ENCODE measurements around the gene UBR1. TPM values are rescaled to one million over a fixed set of nuclear protein-coding genes. Genes with fewer than 3 reads are reported as not detected.
"Not testable (repeated sequence)": the region's sequence is repeated elsewhere in the genome, so short reads cannot be mapped to it uniquely, and the experiment has no call there.

Gene UBR1
- polyA plus RNA-seq, 2 donors, result 2.3 to 2.7 TPM

- not testable (repeated sequence) for H3K4me3 ChIP-seq (ENCODE audit: low read depth in 1 of 2, low read length in 2 of 2); H3K27ac ChIP-seq (ENCODE audit: low read depth in 2 of 2, low read length in 1 of 2); H3K9me3 ChIP-seq (ENCODE audit: control insufficient read depth in 2 of 2, insufficient read depth in 1 of 2, low read depth in 1 of 2, low read length in 1 of 2); H3K27me3 ChIP-seq (ENCODE audit: control insufficient read depth in 1 of 2, insufficient read depth in 2 of 2, low read length in 2 of 2); H3K4me1 ChIP-seq (ENCODE audit: control insufficient read depth in 2 of 2, insufficient read depth in 2 of 2, low read length in 1 of 2); H3K36me3 ChIP-seq (ENCODE audit: control insufficient read depth in 2 of 2, insufficient read depth in 2 of 2, low read length in 1 of 2)
- whole genome bisulfite sequencing, 2 donors, result no CpG with 5 or more reads among the region's 1 CpG
Observed at GRCh38 chr15:43035240-43035639, 70.6 kb downstream of the UBR1 start.

- no peaks in the 10 kb centered on the region for H3K9me3 ChIP-seq (ENCODE audit: control insufficient read depth in 2 of 2, insufficient read depth in 1 of 2, low read depth in 1 of 2, low read length in 1 of 2)
- H3K36me3 ChIP-seq (ENCODE audit: control insufficient read depth in 2 of 2, insufficient read depth in 2 of 2, low read length in 1 of 2), result peaks cover 3 to 7% of the 10 kb centered on the region in 2 donors
- no peaks in the 10 kb centered on the region for H3K27me3 ChIP-seq (ENCODE audit: control insufficient read depth in 1 of 2, insufficient read depth in 2 of 2, low read length in 2 of 2)
- no peak overlapping the region for H3K4me3 ChIP-seq (ENCODE audit: low read depth in 1 of 2, low read length in 2 of 2)
- H3K27ac ChIP-seq (ENCODE audit: low read depth in 2 of 2, low read length in 1 of 2), result no peak overlapping the region
- no peaks in the 10 kb centered on the region for H3K4me1 ChIP-seq (ENCODE audit: control insufficient read depth in 2 of 2, insufficient read depth in 2 of 2, low read length in 1 of 2)
Observed at GRCh38 chr15:43029476-43029875, 76.4 kb downstream of the UBR1 start.

GRCh38 chr15:43025150-43025549 lies 80.7 kb downstream of the UBR1 start:
- Histone ChIP-seq H3K4me3 (ENCODE audit: low read depth in 1 of 2, low read length in 2 of 2) (no peak overlapping the region), H3K9me3 (ENCODE audit: control insufficient read depth in 2 of 2, insufficient read depth in 1 of 2, low read depth in 1 of 2, low read length in 1 of 2) (no peaks in the 10 kb centered on the region), H3K27me3 (ENCODE audit: control insufficient read depth in 1 of 2, insufficient read depth in 2 of 2, low read length in 2 of 2) (no peaks in the 10 kb centered on the region), H3K36me3 (ENCODE audit: control insufficient read depth in 2 of 2, insufficient read depth in 2 of 2, low read length in 1 of 2) (peaks cover 3 to 10% of the 10 kb centered on the region in 2 donors), H3K4me1 (ENCODE audit: control insufficient read depth in 2 of 2, insufficient read depth in 2 of 2, low read length in 1 of 2) (no peaks in the 10 kb centered on the region), H3K27ac (ENCODE audit: low read depth in 2 of 2, low read length in 1 of 2) (no peak overlapping the region)

GRCh38 chr15:43014671-43015070 lies 91.2 kb downstream of the UBR1 start:
- H3K27me3 ChIP-seq (ENCODE audit: control insufficient read depth in 1 of 2, insufficient read depth in 2 of 2, low read length in 2 of 2); H3K4me3 ChIP-seq (ENCODE audit: low read depth in 1 of 2, low read length in 2 of 2); H3K36me3 ChIP-seq (ENCODE audit: control insufficient read depth in 2 of 2, insufficient read depth in 2 of 2, low read length in 1 of 2); H3K27ac ChIP-seq (ENCODE audit: low read depth in 2 of 2, low read length in 1 of 2); H3K4me1 ChIP-seq (ENCODE audit: control insufficient read depth in 2 of 2, insufficient read depth in 2 of 2, low read length in 1 of 2); H3K9me3 ChIP-seq (ENCODE audit: control insufficient read depth in 2 of 2, insufficient read depth in 1 of 2, low read depth in 1 of 2, low read length in 1 of 2): not testable (repeated sequence)
- WGBS, 2 donors, result 94 to 97% methylated on average over 15 to 31 of the region's 31 CpGs

- no peaks in the 10 kb centered on the region for H3K4me1 ChIP-seq (ENCODE audit: control insufficient read depth in 2 of 2, insufficient read depth in 2 of 2, low read length in 1 of 2)
- H3K4me3 ChIP-seq (ENCODE audit: low read depth in 1 of 2, low read length in 2 of 2), result no peak overlapping the region
- H3K27ac ChIP-seq (ENCODE audit: low read depth in 2 of 2, low read length in 1 of 2), result no peak overlapping the region
- no peaks in the 10 kb centered on the region for H3K27me3 ChIP-seq (ENCODE audit: control insufficient read depth in 1 of 2, insufficient read depth in 2 of 2, low read length in 2 of 2)
- 98 to 99% methylated on average over 3 of the region's 3 CpGs for WGBS, 2 donors
- no peaks in the 10 kb centered on the region for H3K9me3 ChIP-seq (ENCODE audit: control insufficient read depth in 2 of 2, insufficient read depth in 1 of 2, low read depth in 1 of 2, low read length in 1 of 2)
- H3K36me3 ChIP-seq (ENCODE audit: control insufficient read depth in 2 of 2, insufficient read depth in 2 of 2, low read length in 1 of 2), result peaks cover 0 to 6% of the 10 kb centered on the region in 2 donors
Observed at GRCh38 chr15:43009206-43009605, 96.6 kb downstream of the UBR1 start.

- H3K9me3 ChIP-seq (ENCODE audit: control insufficient read depth in 2 of 2, insufficient read depth in 1 of 2, low read depth in 1 of 2, low read length in 1 of 2), result no peaks in the 10 kb centered on the region
- WGBS, 2 donors, result 96 to 97% methylated on average over 14 of the region's 14 CpGs
- H3K4me3 ChIP-seq (ENCODE audit: low read depth in 1 of 2, low read length in 2 of 2), result no peak overlapping the region
- no peaks in the 10 kb centered on the region for H3K27me3 ChIP-seq (ENCODE audit: control insufficient read depth in 1 of 2, insufficient read depth in 2 of 2, low read length in 2 of 2)
- no peak overlapping the region for H3K27ac ChIP-seq (ENCODE audit: low read depth in 2 of 2, low read length in 1 of 2)
- peaks cover 0 to 8% of the 10 kb centered on the region in 2 donors for H3K36me3 ChIP-seq (ENCODE audit: control insufficient read depth in 2 of 2, insufficient read depth in 2 of 2, low read length in 1 of 2)
- no peaks in the 10 kb centered on the region for H3K4me1 ChIP-seq (ENCODE audit: control insufficient read depth in 2 of 2, insufficient read depth in 2 of 2, low read length in 1 of 2)
Observed at GRCh38 chr15:43008150-43008549, 97.7 kb downstream of the UBR1 start.

- Histone ChIP-seq H3K36me3 (ENCODE audit: control insufficient read depth in 2 of 2, insufficient read depth in 2 of 2, low read length in 1 of 2) (peaks cover 0 to 8% of the 10 kb centered on the region in 2 donors), H3K4me3 (ENCODE audit: low read depth in 1 of 2, low read length in 2 of 2) (no peak overlapping the region), H3K9me3 (ENCODE audit: control insufficient read depth in 2 of 2, insufficient read depth in 1 of 2, low read depth in 1 of 2, low read length in 1 of 2) (no peaks in the 10 kb centered on the region), H3K4me1 (ENCODE audit: control insufficient read depth in 2 of 2, insufficient read depth in 2 of 2, low read length in 1 of 2) (no peaks in the 10 kb centered on the region), H3K27ac (ENCODE audit: low read depth in 2 of 2, low read length in 1 of 2) (no peak overlapping the region), H3K27me3 (ENCODE audit: control insufficient read depth in 1 of 2, insufficient read depth in 2 of 2, low read length in 2 of 2) (no peaks in the 10 kb centered on the region)
- 89 to 99% methylated on average over 1 of the region's 1 CpG for WGBS, 2 donors
Observed at GRCh38 chr15:43007551-43007950, 98.3 kb downstream of the UBR1 start.

- WGBS, 2 donors, result 94 to 95% methylated on average over 3 of the region's 3 CpGs
- Histone ChIP-seq H3K27me3 (ENCODE audit: control insufficient read depth in 1 of 2, insufficient read depth in 2 of 2, low read length in 2 of 2) (no peaks in the 10 kb centered on the region), H3K36me3 (ENCODE audit: control insufficient read depth in 2 of 2, insufficient read depth in 2 of 2, low read length in 1 of 2) (peaks cover 0 to 8% of the 10 kb centered on the region in 2 donors), H3K9me3 (ENCODE audit: control insufficient read depth in 2 of 2, insufficient read depth in 1 of 2, low read depth in 1 of 2, low read length in 1 of 2) (no peaks in the 10 kb centered on the region), H3K4me3 (ENCODE audit: low read depth in 1 of 2, low read length in 2 of 2) (no peak overlapping the region), H3K27ac (ENCODE audit: low read depth in 2 of 2, low read length in 1 of 2) (no peak overlapping the region), H3K4me1 (ENCODE audit: control insufficient read depth in 2 of 2, insufficient read depth in 2 of 2, low read length in 1 of 2) (no peaks in the 10 kb centered on the region)
Observed at GRCh38 chr15:43006991-43007390, 98.8 kb downstream of the UBR1 start.

- not testable (repeated sequence) for H3K4me1 ChIP-seq (ENCODE audit: control insufficient read depth in 2 of 2, insufficient read depth in 2 of 2, low read length in 1 of 2); H3K27ac ChIP-seq (ENCODE audit: low read depth in 2 of 2, low read length in 1 of 2); H3K9me3 ChIP-seq (ENCODE audit: control insufficient read depth in 2 of 2, insufficient read depth in 1 of 2, low read depth in 1 of 2, low read length in 1 of 2); H3K36me3 ChIP-seq (ENCODE audit: control insufficient read depth in 2 of 2, insufficient read depth in 2 of 2, low read length in 1 of 2); H3K4me3 ChIP-seq (ENCODE audit: low read depth in 1 of 2, low read length in 2 of 2); H3K27me3 ChIP-seq (ENCODE audit: control insufficient read depth in 1 of 2, insufficient read depth in 2 of 2, low read length in 2 of 2)
- 96 to 98% methylated on average over 20 to 42 of the region's 42 CpGs for WGBS, 2 donors
Observed at GRCh38 chr15:43004886-43005595, 100.8 kb downstream of the UBR1 start.

GRCh38 chr15:42999201-42999779 lies 106.5 kb downstream of the UBR1 start:
- peaks cover 0 to 2% of the 10 kb centered on the region in 2 donors for H3K36me3 ChIP-seq (ENCODE audit: control insufficient read depth in 2 of 2, insufficient read depth in 2 of 2, low read length in 1 of 2)
- no peaks in the 10 kb centered on the region for H3K27me3 ChIP-seq (ENCODE audit: control insufficient read depth in 1 of 2, insufficient read depth in 2 of 2, low read length in 2 of 2)
- H3K4me1 ChIP-seq (ENCODE audit: control insufficient read depth in 2 of 2, insufficient read depth in 2 of 2, low read length in 1 of 2), result no peaks in the 10 kb centered on the region
- no peak overlapping the region for H3K4me3 ChIP-seq (ENCODE audit: low read depth in 1 of 2, low read length in 2 of 2)
- no peak overlapping the region for H3K27ac ChIP-seq (ENCODE audit: low read depth in 2 of 2, low read length in 1 of 2)
- WGBS, 2 donors, result 92 to 94% methylated on average over 4 of the region's 4 CpGs
- H3K9me3 ChIP-seq (ENCODE audit: control insufficient read depth in 2 of 2, insufficient read depth in 1 of 2, low read depth in 1 of 2, low read length in 1 of 2), result no peaks in the 10 kb centered on the region

Data from esophagus (tissue), 2 donors.